NCI-H82 treated with DMSO at 0.1 percent for 48 hours (cell line): ENCODE measurements around the gene LNX2.

Experiments used
- DNase-seq: peaks from one replicate; lab custom pipeline; 2025; ENCODE audit not compliant: unreplicated experiment; lab: John Stamatoyannopoulos, UW

Gene LNX2

GRCh38 chr13:27516103-27516502 lies 104.2 kb downstream of the LNX2 start:
- DNase-seq, result no peak

- DNase-seq, result no peak
Observed at GRCh38 chr13:27510082-27510481, 110.2 kb downstream of the LNX2 start.

GRCh38 chr13:27508802-27509201 lies 111.5 kb downstream of the LNX2 start:
- DNase-seq, result no peak

GRCh38 chr13:27505792-27506191 lies 114.5 kb downstream of the LNX2 start:
- no peak for DNase-seq

- DNase-seq, result no peak
Observed at GRCh38 chr13:27504868-27505194, 115.5 kb downstream of the LNX2 start.

- no peak for DNase-seq
Observed at GRCh38 chr13:27504128-27504867, 116.0 kb downstream of the LNX2 start.

GRCh38 chr13:27500806-27501534 lies 119.4 kb downstream of the LNX2 start:
- no peak for DNase-seq

- no peak for DNase-seq
Observed at GRCh38 chr13:27497563-27498230, 122.6 kb downstream of the LNX2 start.

- no peak for DNase-seq
Observed at GRCh38 chr13:27496536-27497273, 123.6 kb downstream of the LNX2 start.

GRCh38 chr13:27496006-27496405 lies 124.3 kb downstream of the LNX2 start:
- no peak for DNase-seq
